Nephron progenitor cell (in vitro differentiated cells): ENCODE results near the gene MX2.

Source experiments
- DNase-seq: peaks from one replicate; pipeline ENCODE4 v3.0.0; 2021
- H3K27ac Mint-ChIP-seq: 2 replicates; pipeline ENCODE4 v1.8.0; 2021; ENCODE audit warnings: mild to moderate bottlenecking, moderate library complexity, mixed read lengths
- H3K27me3 Mint-ChIP-seq: 2 replicates; pipeline ENCODE4 v1.8.0; 2021; ENCODE audit warnings: mild to moderate bottlenecking, low read depth, mixed read lengths; ENCODE audit not compliant: poor library complexity
- H3K36me3 Mint-ChIP-seq: 2 replicates; pipeline ENCODE4 v1.8.0; 2021; ENCODE audit warnings: low read depth, mixed read lengths
- H3K4me1 Mint-ChIP-seq: 2 replicates; pipeline ENCODE4 v1.8.0; 2021; ENCODE audit warnings: mixed read lengths
- H3K4me3 Mint-ChIP-seq: 2 replicates; pipeline ENCODE4 v1.8.0; 2021; ENCODE audit warnings: mild to moderate bottlenecking, moderate library complexity, mixed read lengths
- H3K9me3 Mint-ChIP-seq: 2 replicates; pipeline ENCODE4 v1.8.0; 2021; ENCODE audit warnings: mild to moderate bottlenecking, moderate library complexity, mixed read lengths
- TF ChIP-seq, protein P1 (sequence below): fragments of 200-600 bp; sonication (generic); IDR thresholded peaks from 2 replicates; pipeline ENCODE4 v1.5.0; 2021; ENCODE audit warnings: antibody characterized with exemption

The MX2 gene

GRCh38 chr21:41361053-41361785, 608 bp upstream of the MX2 start:
- peaks cover 19% of the 10 kb centered on the region for H3K27me3 Mint-ChIP-seq
- TF ChIP-seq, protein P1, sequence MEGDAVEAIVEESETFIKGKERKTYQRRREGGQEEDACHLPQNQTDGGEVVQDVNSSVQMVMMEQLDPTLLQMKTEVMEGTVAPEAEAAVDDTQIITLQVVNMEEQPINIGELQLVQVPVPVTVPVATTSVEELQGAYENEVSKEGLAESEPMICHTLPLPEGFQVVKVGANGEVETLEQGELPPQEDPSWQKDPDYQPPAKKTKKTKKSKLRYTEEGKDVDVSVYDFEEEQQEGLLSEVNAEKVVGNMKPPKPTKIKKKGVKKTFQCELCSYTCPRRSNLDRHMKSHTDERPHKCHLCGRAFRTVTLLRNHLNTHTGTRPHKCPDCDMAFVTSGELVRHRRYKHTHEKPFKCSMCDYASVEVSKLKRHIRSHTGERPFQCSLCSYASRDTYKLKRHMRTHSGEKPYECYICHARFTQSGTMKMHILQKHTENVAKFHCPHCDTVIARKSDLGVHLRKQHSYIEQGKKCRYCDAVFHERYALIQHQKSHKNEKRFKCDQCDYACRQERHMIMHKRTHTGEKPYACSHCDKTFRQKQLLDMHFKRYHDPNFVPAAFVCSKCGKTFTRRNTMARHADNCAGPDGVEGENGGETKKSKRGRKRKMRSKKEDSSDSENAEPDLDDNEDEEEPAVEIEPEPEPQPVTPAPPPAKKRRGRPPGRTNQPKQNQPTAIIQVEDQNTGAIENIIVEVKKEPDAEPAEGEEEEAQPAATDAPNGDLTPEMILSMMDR, result no peak
- H3K4me1 Mint-ChIP-seq, result peaks cover 11% of the 10 kb centered on the region
- H3K36me3 Mint-ChIP-seq, result no peaks in the 10 kb centered on the region
- no peak for DNase-seq
- H3K27ac Mint-ChIP-seq, result no peak overlapping the region
- no peaks in the 10 kb centered on the region for H3K9me3 Mint-ChIP-seq
- no peak overlapping the region for H3K4me3 Mint-ChIP-seq

- Mint-ChIP-seq H3K4me3 (no peak overlapping the region), H3K4me1 (peaks cover 17% of the 10 kb centered on the region), H3K27me3 (peaks cover 19% of the 10 kb centered on the region), H3K9me3 (no peaks in the 10 kb centered on the region), H3K27ac (no peak overlapping the region), H3K36me3 (no peaks in the 10 kb centered on the region)
- TF ChIP-seq, protein P1, result no peak
- DNase-seq, result no peak
These were observed 960 bp downstream of the MX2 start for GRCh38 chr21:41362605-41363369.

DNA sequence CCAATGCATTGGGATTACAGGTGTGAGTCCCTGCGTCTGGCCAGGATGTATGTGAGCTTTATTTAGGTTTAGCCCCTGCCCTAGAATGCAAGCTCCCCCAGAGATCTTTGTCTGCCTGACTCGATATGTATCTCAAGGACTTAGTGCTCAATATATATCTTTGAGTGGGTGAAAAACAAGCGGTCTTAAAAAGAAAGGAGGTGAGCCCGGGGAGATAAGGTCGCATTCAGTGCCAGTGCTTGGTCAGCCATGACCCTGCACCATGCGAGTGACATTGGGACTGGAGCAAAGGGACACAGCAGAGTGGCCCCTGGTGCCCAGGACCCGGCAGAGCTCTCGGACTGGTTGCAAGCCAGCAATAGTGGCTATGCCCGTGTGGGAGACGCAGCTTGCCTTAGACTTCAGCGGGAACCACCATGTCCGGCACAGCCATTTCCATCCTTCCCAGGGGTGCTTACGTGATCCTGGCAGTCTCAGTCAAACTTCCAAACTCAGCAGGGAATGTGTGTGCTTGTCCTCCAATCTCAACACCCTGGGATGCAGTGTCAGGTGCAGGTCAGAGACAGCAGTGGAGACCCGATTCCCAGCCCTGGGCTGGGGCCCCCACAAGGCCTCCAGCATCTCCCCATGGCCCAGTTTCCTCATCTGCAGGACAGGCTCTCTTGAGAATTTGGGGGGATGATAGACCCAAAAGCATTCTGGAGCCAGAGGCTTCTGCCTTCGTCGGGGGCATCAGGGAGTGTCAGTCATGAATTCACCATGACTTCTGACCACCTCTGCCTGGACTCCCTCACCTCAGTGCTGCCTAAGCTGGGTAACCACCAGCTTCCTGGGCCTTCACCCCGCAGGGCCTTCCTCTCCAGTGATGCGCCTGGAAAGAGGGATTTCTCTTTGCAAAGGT, 1.8 kb downstream of the MX2 start:
- H3K4me3 Mint-ChIP-seq, result no peak overlapping the region
- DNase-seq, result no peak
- no peaks in the 10 kb centered on the region for H3K9me3 Mint-ChIP-seq
- H3K27ac Mint-ChIP-seq, result no peak overlapping the region
- TF ChIP-seq, protein P1, result no peak
- H3K36me3 Mint-ChIP-seq, result no peaks in the 10 kb centered on the region
- H3K4me1 Mint-ChIP-seq, result peaks cover 22% of the 10 kb centered on the region
- H3K27me3 Mint-ChIP-seq, result peaks cover 19% of the 10 kb centered on the region

DNA sequence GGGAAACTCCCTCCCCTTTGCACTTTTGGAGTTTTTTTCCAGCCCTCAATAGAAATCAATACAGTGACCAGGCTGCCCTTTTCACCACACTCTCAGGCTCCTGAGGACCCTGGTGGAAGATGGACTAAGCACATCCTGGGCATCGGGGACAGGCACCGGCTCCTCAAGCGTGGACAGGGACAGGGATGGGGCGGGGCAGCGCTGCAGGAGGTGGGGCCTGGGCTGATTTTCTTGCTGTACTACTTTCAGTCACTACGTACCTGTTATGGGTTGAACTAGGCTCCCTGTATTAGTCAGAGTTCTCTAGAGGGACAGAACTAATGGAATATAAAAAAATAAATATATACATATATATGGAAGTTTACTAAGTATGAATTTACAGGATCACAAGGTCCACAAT, 2.5 kb downstream of the MX2 start:
- no peaks in the 10 kb centered on the region for H3K36me3 Mint-ChIP-seq
- H3K4me3 Mint-ChIP-seq, result no peak overlapping the region
- TF ChIP-seq, protein P1, result no peak
- peaks cover 19% of the 10 kb centered on the region for H3K27me3 Mint-ChIP-seq
- H3K4me1 Mint-ChIP-seq, result peaks cover 29% of the 10 kb centered on the region
- H3K9me3 Mint-ChIP-seq, result no peaks in the 10 kb centered on the region
- H3K27ac Mint-ChIP-seq, result no peak overlapping the region
- no peak for DNase-seq

DNA sequence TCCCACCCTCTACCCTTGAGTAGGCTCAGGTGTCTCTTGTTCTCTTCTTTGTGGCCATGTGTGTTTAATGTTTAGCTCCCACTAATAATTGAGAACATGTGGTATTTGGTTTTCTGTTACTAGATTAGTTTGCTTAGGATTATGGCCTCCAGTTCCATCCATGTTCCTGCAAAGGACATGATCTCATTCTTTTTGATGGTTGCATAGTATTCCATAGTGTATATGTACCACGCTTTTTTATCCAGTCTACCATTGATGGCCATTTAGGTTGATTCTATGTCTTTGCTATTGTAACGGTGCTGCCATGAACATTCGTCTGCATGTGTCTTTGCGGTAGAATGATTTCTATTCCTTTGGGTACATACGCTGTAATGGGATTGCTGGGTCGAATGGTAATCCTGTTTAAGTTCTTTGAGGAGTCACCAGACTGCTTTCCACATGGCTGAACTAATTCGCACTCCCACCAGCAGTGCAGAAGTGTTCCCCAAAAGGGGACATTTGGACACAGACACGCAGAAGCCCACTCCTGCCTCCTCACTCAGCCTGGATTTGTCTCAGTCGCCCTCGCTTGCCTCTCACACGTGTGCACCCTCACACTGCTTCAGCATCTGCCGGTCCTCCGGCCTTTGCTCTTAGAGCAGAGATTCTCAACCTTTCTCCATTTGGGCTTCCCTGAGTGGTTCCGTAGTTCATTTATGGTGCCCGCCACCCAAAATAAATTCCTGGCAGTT, 3.7 kb downstream of the MX2 start:
- Mint-ChIP-seq H3K4me1 (peaks cover 31% of the 10 kb centered on the region), H3K9me3 (no peaks in the 10 kb centered on the region)
- DNase-seq, result no peak

More for the DNA sequence above, 3.7 kb downstream of the MX2 start:
- H3K27me3 Mint-ChIP-seq, result peaks cover 17% of the 10 kb centered on the region
- no peak overlapping the region for H3K4me3 Mint-ChIP-seq
- no peak overlapping the region for H3K27ac Mint-ChIP-seq
- TF ChIP-seq, protein P1, result no peak
- no peaks in the 10 kb centered on the region for H3K36me3 Mint-ChIP-seq
